ENCODE measurements around the gene UBE2V1.

UBE2V1 gene

DNA sequence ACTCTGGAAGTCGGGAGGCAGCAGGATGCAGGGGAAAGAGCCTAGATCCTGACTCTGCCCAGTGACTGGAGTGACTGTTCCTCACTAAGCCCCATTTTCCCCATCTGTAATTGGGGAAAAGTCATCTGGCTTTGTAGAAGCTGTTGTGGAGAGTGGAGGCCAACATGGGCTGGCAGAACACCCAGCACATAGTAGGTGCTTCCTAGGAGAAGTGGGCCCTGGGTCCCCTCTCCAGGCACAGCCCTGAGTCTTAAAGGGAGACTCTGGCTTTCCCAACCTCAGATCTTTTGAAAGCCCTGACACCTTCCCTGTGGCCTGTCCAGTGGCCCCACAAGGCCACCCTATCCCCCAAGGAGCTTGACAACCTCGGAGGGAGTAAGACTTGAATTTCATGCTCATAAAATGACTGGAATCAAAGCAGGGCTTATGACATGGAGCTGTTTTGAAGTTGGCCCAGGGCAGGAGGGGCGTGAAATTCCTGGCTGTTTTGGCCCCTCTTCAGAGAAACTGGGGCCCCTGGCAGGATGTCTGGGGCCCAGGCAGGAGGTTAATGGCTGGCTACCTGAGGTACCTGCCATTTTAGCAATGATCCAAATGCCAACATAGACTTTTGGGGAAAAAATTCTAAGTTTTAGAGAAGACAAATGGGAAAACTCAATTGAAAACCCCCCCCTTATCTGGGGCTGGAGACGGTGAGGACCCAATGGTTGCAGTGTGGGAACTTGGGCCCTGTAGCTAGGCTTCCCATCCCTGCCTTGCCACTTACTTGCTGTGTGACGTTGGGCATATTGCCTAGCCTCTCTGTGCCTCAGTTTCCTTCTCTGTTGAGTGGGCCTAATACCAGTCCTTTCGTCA, 51.6 kb downstream of the UBE2V1 start:
- no peak for DNase-seq

- DNase-seq: no peak
These were observed 54.1 kb downstream of the UBE2V1 start for GRCh38 chr20:50058662-50059402.

- no peak for DNase-seq
These were observed 55.3 kb downstream of the UBE2V1 start for GRCh38 chr20:50057714-50058053.

DNA sequence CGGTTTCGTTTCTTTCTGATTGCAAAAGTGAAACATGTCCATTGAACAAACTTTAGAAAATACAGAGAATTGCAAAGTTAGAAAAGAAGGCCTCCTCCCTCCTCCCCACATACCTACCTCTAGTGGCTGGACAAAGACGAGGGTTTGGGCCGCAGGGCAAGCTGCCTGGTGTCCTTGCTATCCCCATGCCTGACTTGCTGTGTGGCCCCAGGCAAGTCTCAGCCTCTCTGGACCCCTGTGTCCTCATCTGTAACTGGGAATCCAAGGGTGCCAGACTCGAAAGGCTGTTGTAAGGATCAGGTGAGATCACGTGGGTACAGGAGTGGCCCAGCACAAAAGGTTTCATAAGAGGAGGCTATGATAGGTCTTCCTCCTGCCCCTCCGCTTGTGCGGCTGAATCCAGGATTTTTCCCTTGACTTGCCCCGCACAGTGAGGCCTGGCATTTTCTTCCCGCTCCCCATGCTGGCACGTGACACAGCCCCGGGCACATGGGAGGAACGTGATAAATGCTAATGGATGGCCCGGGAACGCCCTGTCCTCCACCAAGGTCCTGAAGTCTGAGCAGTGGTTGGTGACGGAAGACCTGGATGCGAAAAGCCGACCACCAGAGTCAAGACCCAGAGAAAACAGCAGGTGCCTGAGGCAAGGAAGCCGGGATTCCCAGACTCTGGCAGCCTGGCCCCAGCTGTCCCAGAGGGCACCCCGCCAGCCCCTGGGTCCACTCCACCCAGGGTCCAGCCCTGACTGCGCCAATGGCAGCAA, 55.8 kb downstream of the UBE2V1 start:
- no peak for DNase-seq

- DNase-seq: no peak
These were observed 56.5 kb downstream of the UBE2V1 start for GRCh38 chr20:50056408-50056926.

GRCh38 chr20:50055524-50056083, 57.3 kb downstream of the UBE2V1 start:
- DNase-seq: no peak

DNA sequence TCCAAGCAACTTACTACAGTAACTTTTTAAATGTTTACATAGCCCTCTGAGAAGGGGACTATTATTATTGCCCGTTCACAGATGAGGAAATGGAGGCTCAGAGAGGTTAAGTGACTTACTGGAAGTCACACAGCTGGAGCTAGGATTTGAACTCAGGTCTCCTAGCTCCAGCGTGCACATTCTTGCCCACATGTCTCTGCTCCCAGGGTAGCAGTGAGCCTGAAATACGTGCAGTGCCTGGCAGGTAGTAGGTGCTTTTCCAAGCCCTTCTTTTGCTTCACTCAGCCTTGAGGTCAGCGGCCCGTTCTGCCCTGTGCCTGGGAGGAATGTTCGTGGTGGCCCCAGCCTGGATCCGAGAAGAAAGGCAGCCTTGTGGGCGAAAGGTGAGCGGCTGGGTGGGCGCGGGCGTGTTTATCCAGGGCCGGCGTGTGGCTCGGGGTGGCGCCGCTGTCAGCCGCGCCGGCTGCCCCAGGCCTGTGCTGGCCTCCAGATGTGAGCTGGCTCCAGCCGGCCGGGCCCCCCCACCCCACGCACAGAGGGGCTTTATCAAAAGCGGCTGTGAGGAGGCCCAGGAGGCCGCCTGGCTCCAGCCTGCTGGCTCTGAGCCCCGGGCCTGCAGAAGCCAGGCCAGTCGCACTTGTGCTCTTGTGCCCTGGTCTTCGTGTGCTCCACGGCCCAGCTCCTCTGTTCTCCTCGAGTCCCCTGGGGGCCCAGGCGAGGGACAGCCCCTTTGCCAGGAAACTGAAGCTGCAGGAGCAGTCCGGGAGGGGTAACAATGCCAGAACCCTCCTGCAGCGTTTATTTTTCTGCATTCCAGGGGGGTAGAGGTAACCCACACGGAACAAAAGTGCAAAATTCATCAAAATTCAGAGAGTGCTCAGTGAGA, 58.1 kb downstream of the UBE2V1 start:
- no peak for DNase-seq

- no peak for DNase-seq
These were observed 58.8 kb downstream of the UBE2V1 start for GRCh38 chr20:50054231-50054547.

DNA sequence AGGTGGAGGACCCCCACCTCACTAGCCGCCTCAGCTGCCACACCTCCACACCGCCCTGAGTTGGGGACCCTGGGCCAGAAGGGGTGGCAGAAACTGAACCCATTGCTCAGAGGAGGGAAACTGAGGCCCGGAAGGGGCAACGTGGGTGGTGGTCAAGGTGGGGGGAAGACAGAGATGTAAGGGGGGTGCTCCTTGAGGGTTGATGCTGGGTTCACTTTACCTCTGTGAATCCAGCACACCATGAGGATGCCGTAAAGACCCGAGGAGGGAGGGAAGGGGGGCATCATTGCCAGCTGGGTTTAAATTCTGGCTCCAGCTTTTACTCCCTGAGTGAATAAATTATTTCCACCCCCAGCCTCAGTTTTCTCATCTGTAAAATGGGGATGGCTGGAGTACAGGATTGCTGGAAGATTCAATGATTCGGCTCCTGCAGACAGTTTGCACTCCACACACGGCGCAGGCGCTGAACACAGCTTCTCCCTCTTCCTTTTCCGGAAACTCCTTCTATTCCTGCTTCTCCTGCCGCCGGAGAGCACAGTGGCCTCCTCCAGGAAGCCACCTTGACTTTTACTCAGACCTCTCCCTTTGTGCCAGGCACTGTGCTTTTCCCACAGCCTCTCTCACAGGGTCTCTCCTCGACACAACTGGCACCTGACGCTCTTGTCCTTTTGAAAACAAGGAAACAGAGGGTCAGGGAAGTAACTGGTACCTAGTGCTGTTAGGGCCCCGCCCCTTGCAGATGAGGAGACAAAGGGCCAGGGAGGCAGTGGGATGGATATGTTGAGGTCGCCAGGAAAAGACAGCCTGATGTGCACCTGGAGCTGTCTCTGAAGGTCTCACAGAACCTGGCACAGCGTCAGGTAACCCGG, 59.4 kb downstream of the UBE2V1 start:
- DNase-seq: no peak

GRCh38 chr20:50052550-50053361, 60.2 kb downstream of the UBE2V1 start:
- DNase-seq: no peak

GRCh38 chr20:50050660-50051308, 62.2 kb downstream of the UBE2V1 start:
- DNase-seq: no peak

DNA sequence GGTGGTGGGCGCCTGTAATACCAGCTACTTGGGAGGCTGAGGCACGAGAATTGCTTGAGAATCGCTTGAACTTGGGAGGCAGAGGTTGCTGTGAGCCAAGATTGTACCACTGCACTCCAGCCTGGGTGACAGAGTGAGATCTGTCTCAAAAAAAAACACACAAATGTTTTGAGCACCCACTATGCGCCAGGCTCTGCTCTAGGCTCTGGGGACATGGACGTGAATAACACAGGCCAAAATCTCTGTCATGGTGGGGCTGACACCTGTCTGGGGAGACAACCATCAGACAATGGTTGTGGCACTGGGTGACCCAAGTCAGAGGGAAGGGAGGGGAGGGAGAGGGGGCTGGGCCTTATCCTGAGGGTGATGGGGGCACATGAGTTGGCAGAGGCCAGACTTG, 62.7 kb downstream of the UBE2V1 start:
- no peak for DNase-seq

DNA sequence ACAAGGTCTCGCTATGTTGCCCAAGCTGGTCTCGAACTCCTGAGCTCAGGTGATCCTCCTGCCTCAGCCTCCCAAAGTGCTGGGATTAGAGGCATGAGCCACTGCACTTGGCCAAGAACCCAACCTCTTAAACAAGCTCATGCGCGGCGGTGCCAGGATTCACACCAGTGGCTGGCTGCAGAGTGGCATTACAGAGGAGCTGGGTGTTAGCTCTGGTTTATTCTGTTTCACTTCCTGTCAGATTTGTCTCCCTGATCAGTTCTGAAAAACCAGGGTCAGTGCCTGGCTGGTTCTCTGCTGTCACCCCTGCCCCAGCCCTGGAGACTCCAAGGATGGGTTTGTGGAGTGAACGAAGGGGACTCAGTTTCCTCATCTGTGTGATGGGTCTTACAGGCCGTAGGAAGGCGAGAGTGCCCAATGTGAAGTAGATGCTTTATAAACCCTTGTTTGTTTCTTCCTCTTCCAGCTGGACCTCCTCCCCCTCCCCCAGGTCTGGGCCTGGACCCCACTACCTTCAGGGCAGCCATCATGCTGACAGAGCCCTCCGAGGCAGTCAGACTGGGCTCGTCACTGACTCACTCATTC, 63.4 kb downstream of the UBE2V1 start:
- DNase-seq: no peak

- DNase-seq: peak in 1 of 2 experiments; percentile 5
These were observed 64.4 kb downstream of the UBE2V1 start for GRCh38 chr20:50048420-50049166.

GRCh38 chr20:50044353-50044960, 68.5 kb downstream of the UBE2V1 start:
- no peak for DNase-seq

GRCh38 chr20:50043573-50044352, 69.2 kb downstream of the UBE2V1 start:
- DNase-seq: no peak
